Endothelial cell of umbilical vein (primary cell): ENCODE results near the gene TRIML1.

Source experiments
- CTCF ChIP-seq, 2 donors: IDR thresholded peaks; 1 replicate in 1 of 2; 2 replicates in 1 of 2; pipeline ENCODE4 v1.5.1; 2011; ENCODE audit warnings: low read length in 2 of 2, mild to moderate bottlenecking in 2 of 2, moderate library complexity in 2 of 2, control low read depth in 1 of 2, inconsistent platforms in 1 of 2, low read depth in 1 of 2; ENCODE audit not compliant: insufficient read depth in 1 of 2; ENCODE audit errors: extremely low read depth in 1 of 2
- EZH2 ChIP-seq: IDR thresholded peaks from 2 replicates; pipeline ENCODE4 v1.6.1; 2012; ENCODE audit warnings: borderline replicate concordance, low read depth, mild to moderate bottlenecking, moderate library complexity, low read length, inconsistent platforms; ENCODE audit not compliant: severe bottlenecking
- POLR2A ChIP-seq: IDR thresholded peaks from 2 replicates; pipeline ENCODE4 v1.6.1; 2012; ENCODE audit warnings: low read depth, mild to moderate bottlenecking, control low read depth, low read length
- POLR2AphosphoS5 ChIP-seq: IDR thresholded peaks from 2 replicates; pipeline ENCODE4 v1.6.1; 2012; ENCODE audit warnings: low read depth, mild to moderate bottlenecking, control low read depth, low read length, moderate library complexity; ENCODE audit not compliant: insufficient read depth

GRCh38 chr4:188147176-188147575, 7.9 kb downstream of the TRIML1 start:
- TF ChIP-seq POLR2A (no peak), POLR2AphosphoS5 (no peak), CTCF (IDR thresholded peaks at IDR 0.05; ENCODE audit: extremely low read depth in 1 of 2, insufficient read depth in 1 of 2, low read depth in 1 of 2, low read length in 2 of 2) (no peak), EZH2 (no peak)
